ENCODE measurements around the gene GRK1.

Gene GRK1

GRCh38 chr13:113632706-113633484, 34.1 kb upstream of the GRK1 start:
- DNase-seq (ENCODE audit: low spot score) = no peak

- DNase-seq (ENCODE audit: low spot score) = no peak
Observed at GRCh38 chr13:113633485-113633873, 33.5 kb upstream of the GRK1 start.

- no peak for DNase-seq (ENCODE audit: low spot score)
Observed at GRCh38 chr13:113634279-113635047, 32.6 kb upstream of the GRK1 start.

GRCh38 chr13:113635048-113635420, 32.0 kb upstream of the GRK1 start:
- DNase-seq (ENCODE audit: low spot score) = no peak

GRCh38 chr13:113635709-113636108, 31.3 kb upstream of the GRK1 start:
- no peak for DNase-seq (ENCODE audit: low spot score)

- no peak for DNase-seq (ENCODE audit: low spot score)
Observed at GRCh38 chr13:113636266-113636963, 30.6 kb upstream of the GRK1 start.

- DNase-seq (ENCODE audit: low spot score) = no peak
Observed at GRCh38 chr13:113637262-113638160, 29.5 kb upstream of the GRK1 start.

- no peak for DNase-seq (ENCODE audit: low spot score)
Observed at GRCh38 chr13:113638173-113638746, 28.8 kb upstream of the GRK1 start.

GRCh38 chr13:113638806-113639205, 28.2 kb upstream of the GRK1 start:
- no peak for DNase-seq (ENCODE audit: low spot score)

GRCh38 chr13:113639616-113640262, 27.3 kb upstream of the GRK1 start:
- DNase-seq (ENCODE audit: low spot score) = no peak

- DNase-seq (ENCODE audit: low spot score) = no peak
Observed at GRCh38 chr13:113641426-113641825, 25.6 kb upstream of the GRK1 start.

- DNase-seq (ENCODE audit: low spot score) = no peak
Observed at GRCh38 chr13:113642563-113642962, 24.5 kb upstream of the GRK1 start.

GRCh38 chr13:113643593-113643992, 23.4 kb upstream of the GRK1 start:
- DNase-seq (ENCODE audit: low spot score) = no peak

- DNase-seq (ENCODE audit: low spot score) = no peak
Observed at GRCh38 chr13:113644800-113645199, 22.2 kb upstream of the GRK1 start.

- no peak for DNase-seq (ENCODE audit: low spot score)
Observed at GRCh38 chr13:113645329-113645728, 21.7 kb upstream of the GRK1 start.

- no peak for DNase-seq (ENCODE audit: low spot score)
Observed at GRCh38 chr13:113646376-113646775, 20.6 kb upstream of the GRK1 start.

- DNase-seq (ENCODE audit: low spot score) = no peak
Observed at GRCh38 chr13:113646921-113647340, 20.1 kb upstream of the GRK1 start.

- DNase-seq (ENCODE audit: low spot score) = no peak
Observed at GRCh38 chr13:113647351-113648215, 19.4 kb upstream of the GRK1 start.

- no peak for DNase-seq (ENCODE audit: low spot score)
Observed at GRCh38 chr13:113648216-113648610, 18.8 kb upstream of the GRK1 start.

- DNase-seq (ENCODE audit: low spot score) = no peak
Observed at GRCh38 chr13:113649212-113649611, 17.8 kb upstream of the GRK1 start.

Measured in CD4-positive, alpha-beta T cell treated with Interleukin-15 for 4 hours (primary cell).